Smooth muscle cell of the brain vasculature (primary cell): ENCODE data around the gene RELL1.
A peak's percentile ranks its signal among the peaks of the same experiment; 100 is the strongest.

ENCODE experiments used
- DNase-seq: peaks from one replicate; pipeline ENCODE4 v3.0.0-alpha.2; 2012; ENCODE audit warnings: low read depth, low spot score

The RELL1 gene

DNA sequence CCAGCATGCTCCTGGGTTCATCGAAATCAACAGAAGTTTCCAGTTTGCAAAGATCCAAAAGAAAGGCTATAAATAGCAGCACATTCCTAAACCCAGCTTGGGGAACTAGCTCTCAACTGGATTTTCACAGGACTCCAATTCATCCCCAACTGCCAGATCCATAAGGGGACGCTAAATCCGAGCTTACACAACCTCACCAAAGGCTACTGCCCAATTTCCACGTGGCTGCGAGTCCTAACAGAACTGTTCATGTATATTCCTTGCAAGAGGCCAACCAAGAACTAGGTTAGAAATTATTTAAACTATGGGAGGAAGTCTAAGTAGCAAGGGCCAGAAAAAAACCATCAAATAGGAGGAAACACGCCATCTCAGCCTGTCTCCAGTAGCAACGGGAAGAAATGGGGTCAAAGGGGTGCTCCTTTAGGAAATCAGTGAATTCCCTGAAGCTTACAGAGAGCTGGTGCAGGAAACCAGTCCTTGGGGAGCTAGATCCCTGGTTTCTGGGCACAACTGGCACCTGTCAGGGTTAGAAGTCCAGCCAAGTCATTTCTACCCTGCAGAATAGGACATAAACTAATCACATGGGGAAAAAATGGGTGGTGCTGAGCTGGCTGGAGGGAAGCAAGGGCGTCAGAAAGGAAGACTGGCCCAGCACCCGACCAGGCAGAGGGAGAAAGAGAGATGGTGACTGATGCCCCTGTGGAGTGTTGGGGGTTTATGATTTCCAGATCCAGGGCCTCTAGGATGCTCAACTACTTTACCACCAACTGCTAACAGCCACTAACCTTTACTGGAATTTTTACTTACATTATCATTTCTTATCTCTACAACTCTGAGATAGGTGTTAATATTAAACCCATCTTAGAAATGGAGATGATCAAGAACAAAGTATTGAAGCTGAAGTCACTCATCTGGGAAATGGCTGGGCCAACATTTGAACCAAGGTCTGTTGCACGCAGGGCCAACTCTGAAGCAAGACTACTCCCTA is 20.5 kb downstream of the RELL1 start:
- DNase-seq = no peak

DNA sequence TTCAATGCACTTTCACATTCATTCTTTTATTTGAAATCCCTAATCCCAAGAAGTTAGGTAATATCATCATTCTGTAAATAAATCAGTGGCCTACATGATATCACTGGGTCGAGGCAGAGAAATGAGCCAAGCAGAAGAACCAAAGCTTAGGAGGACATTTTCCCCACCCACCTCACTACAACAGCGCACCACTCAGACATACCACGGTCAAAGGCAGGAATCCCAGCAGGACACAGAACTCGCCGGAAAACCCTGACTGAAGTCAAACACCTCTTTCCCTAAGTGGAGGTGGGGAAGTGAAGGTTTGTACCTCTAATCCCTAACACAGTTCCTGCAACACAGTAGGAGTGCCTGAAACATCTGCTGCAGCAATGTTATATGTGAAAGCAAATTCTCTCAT is 21.5 kb downstream of the RELL1 start:
- no peak for DNase-seq

DNA sequence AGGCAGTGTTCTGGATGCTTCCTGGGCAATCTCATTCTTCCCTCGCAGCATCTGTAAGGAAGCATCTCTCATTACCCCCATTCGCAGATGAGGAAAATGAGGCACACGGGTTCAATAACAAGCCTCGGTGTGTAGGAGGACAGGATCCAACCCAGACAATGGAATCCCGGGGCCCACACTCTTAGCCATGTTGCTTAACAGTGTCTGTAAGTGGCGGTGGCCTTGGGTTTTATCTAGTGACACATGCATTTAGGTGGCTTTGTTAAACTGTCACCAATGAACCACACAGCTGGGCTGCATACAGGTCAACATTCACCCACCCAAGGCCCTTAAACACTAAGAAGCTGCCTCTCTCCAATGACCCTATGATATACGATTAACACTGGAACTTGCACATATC is 22.6 kb downstream of the RELL1 start:
- DNase-seq = no peak

DNA sequence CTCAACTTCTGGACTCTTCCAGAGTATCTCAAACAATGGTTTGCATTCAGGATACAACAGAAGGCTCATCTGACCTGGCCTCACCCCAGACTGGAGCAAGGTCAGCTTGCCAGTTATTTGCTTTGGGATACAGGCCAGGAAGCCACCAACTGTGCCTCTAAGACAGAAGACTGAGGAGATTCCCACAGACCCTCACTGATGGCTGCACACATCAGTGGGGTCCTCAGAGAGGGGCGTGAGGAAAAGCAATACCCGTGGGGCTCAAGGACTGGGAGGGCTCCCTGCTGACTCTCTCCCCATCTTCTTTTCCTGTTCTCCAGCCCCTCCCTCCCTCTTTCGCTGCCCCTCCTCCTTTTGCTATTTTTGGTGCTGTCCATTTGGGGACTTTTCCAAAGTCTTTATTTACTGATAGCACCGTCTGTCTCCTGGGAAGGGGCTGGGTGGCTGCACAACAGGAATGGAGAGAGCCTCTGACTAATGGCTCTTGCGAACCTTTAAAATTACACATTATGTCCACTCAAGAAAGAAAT is 23.2 kb downstream of the RELL1 start:
- DNase-seq = no peak

DNA sequence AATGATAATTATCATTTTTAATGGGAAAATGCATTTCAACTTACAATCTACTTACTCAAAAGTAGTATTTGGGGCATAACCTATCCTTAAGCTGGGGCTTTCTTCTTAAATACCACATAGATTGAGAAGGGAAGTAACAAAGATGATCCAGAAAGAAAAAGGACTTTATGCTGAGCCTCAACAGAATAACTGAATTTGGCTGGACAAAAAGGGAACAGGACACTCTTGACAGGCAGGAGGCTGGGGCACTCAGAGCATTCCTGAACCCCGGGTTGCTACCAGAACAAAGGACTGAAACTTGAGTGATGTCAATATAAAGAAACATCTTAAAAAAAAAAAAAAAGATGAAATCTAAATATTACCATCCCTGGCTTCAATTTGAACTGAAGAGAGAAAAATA is 23.9 kb downstream of the RELL1 start:
- DNase-seq = no peak

DNA sequence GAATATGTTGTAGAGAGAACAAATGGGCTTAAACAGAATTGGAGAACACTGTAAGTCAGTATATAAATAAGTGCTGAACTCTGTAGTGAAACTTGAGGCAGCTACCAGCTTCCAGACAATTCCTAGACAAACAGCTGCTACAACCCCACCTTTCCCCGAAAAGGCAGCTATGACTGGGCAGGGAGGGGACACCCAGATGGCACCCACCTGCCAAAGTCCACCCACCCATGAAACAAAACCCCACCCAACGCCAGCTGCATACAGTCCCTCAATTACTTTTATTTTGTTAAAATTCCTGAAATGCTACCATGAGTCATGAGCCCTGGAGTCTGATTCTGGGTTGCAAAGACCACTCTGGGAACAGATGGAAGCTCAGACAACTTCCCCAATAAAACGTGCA is 24.4 kb downstream of the RELL1 start:
- DNase-seq = no peak

DNA sequence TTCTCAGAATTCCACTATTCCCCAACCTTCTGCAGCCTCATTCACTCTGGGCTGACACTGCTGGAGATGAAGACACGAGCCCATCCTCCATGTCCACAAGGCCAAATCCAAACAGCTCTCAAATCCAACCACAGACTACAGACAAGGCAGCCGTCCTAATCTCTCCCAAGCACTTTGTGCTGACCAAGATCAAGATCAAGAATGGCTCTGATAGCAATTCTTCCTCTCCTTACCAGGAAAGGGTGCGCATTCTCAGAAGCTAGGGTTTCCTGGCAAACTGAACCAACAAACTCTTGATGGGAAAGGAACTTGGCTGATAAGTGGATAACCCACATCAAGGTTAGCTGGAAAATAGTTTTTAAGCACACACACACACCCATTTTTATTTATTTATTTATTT is 26.5 kb downstream of the RELL1 start:
- DNase-seq = no peak

DNA sequence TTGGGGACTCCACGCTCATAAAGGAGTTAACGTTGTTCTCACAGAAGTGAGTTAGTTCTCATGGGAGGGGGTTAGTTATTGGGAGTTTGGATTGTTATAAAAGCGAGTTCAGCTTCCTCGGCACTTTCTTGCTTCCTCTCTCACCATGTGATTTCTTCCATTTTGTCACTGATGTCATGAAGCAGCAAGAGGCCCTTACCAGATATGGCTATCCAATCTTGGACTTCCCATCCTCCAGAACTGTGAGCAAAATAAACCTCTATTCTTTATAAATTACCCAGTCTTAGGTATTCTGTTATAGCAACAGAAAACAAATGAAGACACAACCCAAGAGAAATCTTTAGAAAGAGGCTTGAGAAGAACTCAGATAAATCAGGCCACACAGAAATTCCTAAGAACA is 29.5 kb downstream of the RELL1 start:
- DNase-seq = no peak

DNA sequence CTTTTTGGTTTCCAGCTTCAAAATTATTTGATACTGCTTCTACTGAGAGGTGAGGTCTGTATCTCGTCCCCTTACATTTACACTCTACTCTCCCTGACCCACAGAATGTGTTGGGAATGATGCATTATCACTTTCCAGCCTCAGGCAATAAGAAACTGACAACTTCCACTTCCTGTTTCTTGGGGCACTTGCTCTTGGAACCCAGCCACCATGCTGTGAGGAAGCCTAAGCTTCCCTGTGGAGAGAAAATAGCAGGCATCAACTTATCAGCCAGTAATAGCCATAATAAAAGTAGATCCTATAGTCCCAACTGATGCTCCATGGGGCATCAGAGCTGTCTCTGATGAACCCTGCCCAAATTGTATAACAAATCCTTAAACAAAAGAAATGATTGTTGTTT is 32.6 kb downstream of the RELL1 start:
- no peak for DNase-seq

DNA sequence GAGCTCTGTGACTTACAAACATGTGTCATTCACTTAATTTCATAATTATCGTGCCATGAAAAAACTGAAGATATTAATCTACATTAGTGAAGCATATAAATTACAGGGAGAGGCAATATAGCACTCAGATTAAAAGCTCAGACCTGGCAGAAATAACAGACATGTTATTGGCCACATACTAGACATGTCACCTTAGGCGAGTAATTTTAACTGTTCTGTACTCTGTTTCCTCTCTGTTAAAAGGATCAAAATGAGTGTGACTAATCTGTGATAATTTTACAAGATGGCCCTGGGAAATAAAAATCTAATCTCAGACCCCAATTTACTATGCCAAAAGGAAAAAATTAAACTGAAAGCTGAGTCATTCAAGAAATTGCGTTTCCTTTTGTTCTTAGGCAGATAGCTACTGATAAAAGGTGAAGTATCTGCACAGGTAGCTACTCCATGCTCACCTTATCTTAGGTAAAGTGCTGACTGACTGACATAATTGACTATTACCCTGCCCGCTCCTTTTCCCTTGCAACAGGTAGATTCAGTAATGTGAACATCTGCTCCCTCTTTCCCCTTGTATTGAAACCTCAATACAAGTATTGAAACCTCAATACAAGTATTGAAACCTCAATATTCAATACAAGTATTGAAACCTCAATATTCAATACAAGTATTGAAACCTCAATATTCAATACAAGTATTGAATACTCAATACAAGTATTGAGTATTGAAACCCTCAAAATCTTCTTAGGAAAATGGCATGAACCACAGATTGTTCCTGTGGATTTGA is 33.2 kb downstream of the RELL1 start:
- DNase-seq = no peak

DNA sequence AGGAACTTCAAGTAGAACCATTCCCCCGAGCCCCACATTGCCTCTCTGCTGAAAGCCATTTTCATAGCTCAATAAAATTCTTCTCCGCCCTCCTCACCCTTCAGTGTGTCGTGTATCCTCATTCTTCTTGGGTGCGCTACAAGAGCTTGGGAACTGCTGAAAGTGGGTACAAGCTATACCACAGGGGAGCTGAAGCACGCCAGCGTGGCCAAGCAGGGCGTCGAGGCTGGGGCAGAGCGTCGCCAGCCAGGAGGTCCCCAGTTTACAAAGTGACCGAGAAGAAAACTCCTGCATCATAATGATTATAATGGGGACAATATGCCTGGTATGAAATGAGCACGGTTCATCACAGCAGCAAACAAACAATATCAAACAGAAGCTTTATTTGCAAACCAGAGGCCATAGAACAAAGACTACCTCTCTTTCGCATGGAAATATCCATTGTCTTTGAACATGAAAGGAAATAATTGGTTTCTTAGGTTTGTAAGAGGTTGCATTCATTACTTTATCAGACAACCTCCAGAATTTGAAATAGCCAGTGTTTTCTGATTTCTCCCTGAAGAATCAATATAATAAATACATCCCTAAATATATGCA is 34.3 kb downstream of the RELL1 start:
- DNase-seq = no peak

DNA sequence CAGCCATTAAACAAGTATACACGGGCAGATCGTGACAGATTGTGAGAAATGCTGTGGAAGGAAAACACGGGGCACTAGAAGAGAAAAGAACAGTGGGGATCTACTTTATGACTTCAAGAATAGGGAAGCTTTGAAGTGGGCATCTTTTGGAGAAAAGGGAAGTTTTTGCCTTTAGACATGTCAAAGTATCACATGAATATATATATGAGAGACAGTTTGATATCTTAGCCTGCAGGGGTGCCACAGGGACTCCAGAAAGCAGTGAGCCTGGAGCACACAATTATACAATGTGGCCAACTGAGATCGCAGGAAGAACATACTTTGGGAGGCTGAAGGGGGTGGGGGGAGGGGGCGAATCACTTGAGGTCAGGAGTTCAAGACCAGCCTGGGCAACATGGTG is 35.7 kb downstream of the RELL1 start:
- DNase-seq = no peak

DNA sequence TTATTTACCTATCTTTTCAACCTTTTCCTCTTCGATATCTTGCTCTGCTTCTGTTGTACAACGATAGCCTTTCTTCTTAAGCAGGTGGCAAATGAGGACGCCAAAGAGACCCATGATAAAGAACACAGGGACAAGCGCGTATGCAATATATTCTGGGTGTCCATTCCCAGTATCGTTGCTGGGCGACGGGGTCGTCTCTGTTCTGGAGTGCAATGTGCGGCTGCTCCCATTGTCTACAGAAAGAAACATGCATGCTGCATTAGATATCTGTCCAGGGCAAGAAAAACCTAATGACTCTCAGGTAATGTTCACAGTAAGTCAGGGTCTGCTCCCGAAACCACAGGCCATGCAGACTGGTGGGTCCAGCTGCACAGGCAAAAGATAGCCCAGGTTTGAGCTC is 36.9 kb downstream of the RELL1 start:
- DNase-seq = no peak

DNA sequence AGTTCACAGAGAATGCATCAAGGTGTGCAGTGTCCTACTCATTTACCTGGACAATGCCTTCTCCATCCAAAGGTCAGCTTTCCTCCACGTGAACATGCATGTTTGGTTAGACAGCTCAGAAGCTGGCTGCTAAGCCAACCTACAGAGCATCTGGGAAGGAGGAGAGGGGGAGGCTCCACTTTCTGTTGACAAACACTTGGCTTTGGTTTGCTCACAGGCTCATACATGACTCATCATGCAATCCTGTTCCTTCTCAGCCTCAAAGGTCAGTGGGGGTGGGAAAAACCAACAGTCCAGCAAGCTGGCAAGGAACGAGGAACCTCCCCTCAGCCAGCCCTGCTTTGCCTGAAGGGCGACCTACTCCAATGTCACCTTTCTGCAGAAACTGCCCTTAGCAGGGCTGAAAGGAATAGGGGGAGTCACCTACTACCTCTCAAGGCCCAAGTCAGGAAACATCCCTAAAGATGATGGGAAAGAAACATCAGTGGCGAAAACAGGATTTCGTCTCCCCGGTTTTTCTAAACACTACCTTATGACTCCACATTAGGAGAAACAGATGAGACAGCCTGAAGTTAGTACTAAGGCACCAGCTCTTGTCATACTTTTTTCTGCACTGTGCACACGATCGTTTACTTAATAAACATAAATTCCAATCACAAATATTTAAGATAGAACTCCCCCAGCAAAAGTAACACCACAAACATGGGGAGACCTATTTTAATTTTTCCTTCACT is 37.9 kb downstream of the RELL1 start:
- peak; percentile 80 for DNase-seq

DNA sequence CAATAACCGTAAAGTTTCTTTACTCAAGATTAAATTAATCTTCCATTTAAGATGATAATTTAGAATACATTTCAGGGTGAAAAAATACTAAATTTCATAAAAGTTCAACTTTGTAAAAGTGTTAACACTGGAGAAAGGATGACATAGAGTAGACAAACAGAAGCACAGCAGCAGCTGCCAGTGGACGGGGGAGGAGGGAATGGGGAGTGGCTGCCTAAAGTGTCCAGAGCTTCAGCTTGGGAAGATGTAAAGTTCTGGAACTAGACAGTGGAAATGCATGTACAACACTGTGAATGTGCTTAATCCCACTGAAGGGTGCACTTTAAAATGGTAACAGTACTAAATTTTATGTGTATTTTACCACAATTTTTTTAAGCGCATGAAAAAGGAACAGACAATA is 39.9 kb downstream of the RELL1 start:
- DNase-seq = no peak

DNA sequence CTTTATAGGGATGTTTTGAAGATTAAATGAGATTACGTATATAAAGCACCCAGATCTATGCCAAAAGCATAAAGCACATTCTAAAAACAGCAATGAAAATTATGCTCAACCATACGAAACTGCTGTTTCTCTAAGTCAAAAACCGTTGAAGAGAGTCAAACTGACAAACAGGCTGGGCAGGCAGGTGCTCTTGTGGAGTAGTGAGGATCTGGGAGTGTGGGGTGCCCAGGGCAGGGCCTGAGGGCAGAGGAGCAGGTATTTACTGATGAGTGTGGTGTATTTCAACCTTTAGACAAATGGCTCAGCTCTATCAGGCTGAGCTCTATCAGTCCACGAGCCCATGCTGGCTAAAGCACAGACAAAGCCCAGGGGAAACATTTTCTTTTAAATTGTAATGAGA is 40.4 kb downstream of the RELL1 start:
- DNase-seq = no peak

DNA sequence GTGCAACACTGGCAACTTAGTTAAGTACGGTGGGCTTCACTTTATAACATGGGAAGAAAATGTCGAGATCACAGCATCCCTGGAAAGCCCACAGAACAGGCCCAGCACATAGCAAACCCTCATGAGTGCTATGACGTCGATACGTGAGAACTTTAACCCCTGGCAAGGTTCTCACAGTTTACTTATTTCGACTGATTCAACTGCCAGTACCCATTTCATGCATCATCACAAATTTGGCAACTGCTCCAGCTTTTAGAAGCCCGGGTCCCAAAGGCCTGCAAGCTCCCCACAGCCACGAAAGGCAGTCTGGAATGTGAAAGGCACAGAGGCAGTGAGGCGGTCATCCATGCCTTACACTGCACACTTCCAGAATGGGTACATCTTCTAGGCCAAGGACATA is 41.2 kb downstream of the RELL1 start:
- no peak for DNase-seq

DNA sequence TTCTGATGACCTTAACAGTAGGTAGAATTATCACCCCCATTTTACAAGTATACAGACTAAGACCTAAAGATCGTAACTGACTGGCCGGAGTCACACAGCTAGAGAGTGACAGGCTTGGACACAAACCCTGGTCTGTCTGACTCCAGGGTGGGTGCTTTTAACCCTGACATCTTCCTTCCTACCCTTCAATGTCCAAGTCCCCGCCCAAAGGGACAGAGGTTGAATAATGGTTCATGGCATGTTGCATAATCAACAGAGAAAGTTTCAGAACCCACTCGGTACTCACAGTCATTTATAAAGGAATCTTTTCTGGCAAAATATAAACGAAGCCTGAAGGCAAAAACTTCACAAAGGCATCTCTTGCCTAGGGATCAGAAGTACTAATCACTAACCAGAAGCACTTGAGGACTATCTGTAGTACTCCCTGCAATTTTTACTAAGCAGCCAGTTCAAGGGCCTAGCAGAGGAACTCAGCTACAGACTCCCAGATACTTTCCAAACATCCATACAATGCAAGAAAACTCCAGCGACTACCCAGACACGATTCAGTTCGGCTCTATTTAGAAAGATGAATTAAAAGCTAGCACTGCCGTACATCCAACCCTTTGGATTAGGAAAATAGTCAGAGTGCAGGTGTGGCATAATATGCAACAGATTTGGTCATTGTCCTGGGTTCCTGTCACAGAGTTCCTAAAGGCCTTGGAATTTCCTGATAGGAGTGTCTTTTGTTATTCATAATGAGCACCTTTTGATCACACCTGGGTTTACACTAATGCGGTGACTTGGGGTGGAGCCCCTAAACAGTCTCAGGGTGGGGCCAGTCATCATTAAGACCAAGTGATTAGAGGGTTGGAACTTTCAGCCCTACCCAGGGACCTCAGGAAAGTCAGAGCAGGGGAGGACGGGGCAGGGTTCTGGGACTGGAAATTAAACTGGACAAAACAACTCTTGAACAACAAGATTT is 44.0 kb downstream of the RELL1 start:
- DNase-seq = no peak

DNA sequence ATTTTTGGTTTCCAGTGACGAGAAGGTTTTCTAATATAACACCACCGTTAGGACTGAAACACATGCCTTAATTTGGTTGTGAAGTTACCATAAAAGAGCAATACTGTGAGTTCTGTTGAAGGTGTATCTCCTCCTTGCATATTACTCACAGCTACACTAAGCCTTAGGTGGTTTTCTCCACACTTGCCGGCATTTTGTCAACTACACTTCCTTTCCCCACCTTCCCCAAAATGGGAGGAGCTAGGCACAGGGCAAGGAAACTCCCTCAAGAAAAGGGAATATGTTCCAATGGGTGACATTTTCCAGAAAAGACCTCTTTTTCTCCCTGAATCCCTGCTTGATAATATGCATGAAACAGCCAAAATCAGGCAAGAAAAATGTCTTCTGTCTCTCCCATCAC is 44.8 kb downstream of the RELL1 start:
- DNase-seq = no peak

DNA sequence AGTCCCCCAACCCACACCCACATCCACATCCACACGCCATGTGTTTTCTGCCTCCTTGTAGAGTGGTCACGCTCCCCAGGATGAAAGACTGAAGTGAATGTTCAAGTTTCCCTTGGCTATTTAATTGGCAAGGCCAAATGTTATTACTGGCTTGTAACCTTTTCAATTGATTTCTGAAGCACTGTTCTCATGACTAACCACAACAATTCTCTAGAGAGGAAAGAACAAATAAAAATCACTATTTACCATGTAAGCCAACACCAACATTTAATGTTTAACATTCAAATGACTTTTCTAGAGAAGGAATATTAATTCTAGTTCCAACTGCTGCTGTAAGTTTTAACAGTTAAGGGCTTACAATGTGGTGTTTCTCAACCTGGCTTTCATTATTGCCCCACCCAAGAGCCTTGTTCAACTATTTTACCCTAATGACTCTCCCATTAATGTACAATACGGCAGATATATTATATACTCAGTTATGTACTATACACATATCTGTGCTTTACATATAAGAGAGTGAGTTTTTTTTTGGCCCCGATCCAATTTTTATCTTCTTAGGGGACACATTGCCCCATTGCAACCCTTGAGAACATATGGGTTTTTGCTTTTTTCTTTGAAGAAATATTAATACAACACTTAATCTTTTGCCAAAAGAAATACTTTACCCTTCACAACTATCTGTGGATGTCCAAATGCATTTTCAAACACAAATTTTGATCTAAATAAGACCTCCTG is 46.5 kb downstream of the RELL1 start:
- no peak for DNase-seq
